ENCODE results near the gene C19orf25.

DNA sequence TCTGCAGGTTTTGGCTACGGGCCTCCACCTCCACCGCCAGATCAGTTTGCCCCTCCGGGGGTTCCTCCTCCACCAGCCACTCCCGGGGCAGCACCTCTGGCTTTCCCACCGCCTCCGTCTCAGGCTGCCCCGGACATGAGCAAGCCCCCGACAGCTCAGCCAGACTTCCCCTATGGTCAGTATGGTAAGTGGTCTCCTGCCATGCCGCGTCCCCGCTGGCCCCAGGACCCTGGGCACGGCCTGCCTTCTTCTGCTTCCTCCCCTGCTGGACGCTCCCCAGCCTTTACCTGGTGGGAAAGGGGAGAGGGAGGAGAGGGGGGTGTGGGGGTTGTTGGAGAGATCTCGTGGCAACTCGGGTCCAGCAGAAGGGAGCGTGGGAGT lies 46.5 kb downstream of the C19orf25 start:
- TF ChIP-seq POLR2A (IDR thresholded peaks at IDR 0.05) = no peak
- TF ChIP-seq, protein P1, sequence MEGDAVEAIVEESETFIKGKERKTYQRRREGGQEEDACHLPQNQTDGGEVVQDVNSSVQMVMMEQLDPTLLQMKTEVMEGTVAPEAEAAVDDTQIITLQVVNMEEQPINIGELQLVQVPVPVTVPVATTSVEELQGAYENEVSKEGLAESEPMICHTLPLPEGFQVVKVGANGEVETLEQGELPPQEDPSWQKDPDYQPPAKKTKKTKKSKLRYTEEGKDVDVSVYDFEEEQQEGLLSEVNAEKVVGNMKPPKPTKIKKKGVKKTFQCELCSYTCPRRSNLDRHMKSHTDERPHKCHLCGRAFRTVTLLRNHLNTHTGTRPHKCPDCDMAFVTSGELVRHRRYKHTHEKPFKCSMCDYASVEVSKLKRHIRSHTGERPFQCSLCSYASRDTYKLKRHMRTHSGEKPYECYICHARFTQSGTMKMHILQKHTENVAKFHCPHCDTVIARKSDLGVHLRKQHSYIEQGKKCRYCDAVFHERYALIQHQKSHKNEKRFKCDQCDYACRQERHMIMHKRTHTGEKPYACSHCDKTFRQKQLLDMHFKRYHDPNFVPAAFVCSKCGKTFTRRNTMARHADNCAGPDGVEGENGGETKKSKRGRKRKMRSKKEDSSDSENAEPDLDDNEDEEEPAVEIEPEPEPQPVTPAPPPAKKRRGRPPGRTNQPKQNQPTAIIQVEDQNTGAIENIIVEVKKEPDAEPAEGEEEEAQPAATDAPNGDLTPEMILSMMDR (IDR thresholded peaks at IDR 0.05) = no peak
